Measurements from ENCODE around the gene FBXW8. TPM values are rescaled to one million over a fixed set of nuclear protein-coding genes. Genes with fewer than 3 reads are reported as not detected.
A peak's percentile ranks its signal among the peaks of the same experiment; 100 is the strongest.

FBXW8 gene
- total and polyA plus RNA-seq, 5 donors from 2014 or later = 3.6 to 10.4 (median 6.6) TPM

GRCh38 chr12:116919247-116919661 lies 8.5 kb downstream of the FBXW8 start:
- no peak overlapping the region for H3K27ac ChIP-seq (ENCODE audit: insufficient read depth, low read length, poor library complexity, severe bottlenecking)

GRCh38 chr12:116919706-116920485 lies 9.1 kb downstream of the FBXW8 start:
- Mint-ChIP-seq H3K27me3 (no peaks in the 10 kb centered on the region), H3K4me3 (peak overlapping the region in 2 of 4 donors; percentile 31 to 38), H3K4me1 (peaks cover 50 to 88% (median 70%) of the 10 kb centered on the region in 4 donors), H3K9me3 (peaks cover 0 to 1% (median 0%) of the 10 kb centered on the region in 7 donors), H3K27ac (peak overlapping the region in 2 of 3 donors; percentile 16 to 31), H3K36me3 (peaks cover 22% of the 10 kb centered on the region)
- no peak overlapping the region for H3K4me3 ChIP-seq (ENCODE audit: low read depth, low read length)
- no peaks in the 10 kb centered on the region for H3K9me3 ChIP-seq (ENCODE audit: control insufficient read depth in 2 of 2, low read length in 2 of 2)
- H3K27me3 ChIP-seq (ENCODE audit: control insufficient read depth, insufficient read depth, low read length) = no peaks in the 10 kb centered on the region
- ATAC-seq (ENCODE audit: low read depth in 2 of 2) (no peak), DNase-seq (no peak)
- no peaks in the 10 kb centered on the region for H3K36me3 ChIP-seq (ENCODE audit: control insufficient read depth, insufficient read depth, low read length)
- peaks cover 60% of the 10 kb centered on the region for H3K4me1 ChIP-seq (ENCODE audit: control insufficient read depth, insufficient read depth, low read length, poor library complexity, severe bottlenecking)
- no peak overlapping the region for H3K27ac ChIP-seq (ENCODE audit: insufficient read depth, low read length, poor library complexity, severe bottlenecking)

More at GRCh38 chr12:116919247-116919661, 8.5 kb downstream of the FBXW8 start:
- ATAC-seq (ENCODE audit: low read depth in 2 of 2) = no peak
- no peaks in the 10 kb centered on the region for H3K9me3 ChIP-seq (ENCODE audit: control insufficient read depth in 2 of 2, low read length in 2 of 2)
- no peak overlapping the region for H3K4me3 ChIP-seq (ENCODE audit: low read depth, low read length)
- peaks cover 54% of the 10 kb centered on the region for H3K4me1 ChIP-seq (ENCODE audit: control insufficient read depth, insufficient read depth, low read length, poor library complexity, severe bottlenecking)
- no peak for DNase-seq
- Mint-ChIP-seq H3K4me3 (peak overlapping the region in 1 of 4 donors; percentile 55), H3K9me3 (peaks cover 0 to 1% (median 0%) of the 10 kb centered on the region in 7 donors), H3K4me1 (peaks cover 45 to 84% (median 66%) of the 10 kb centered on the region in 4 donors), H3K36me3 (peaks cover 23% of the 10 kb centered on the region), H3K27me3 (no peaks in the 10 kb centered on the region), H3K27ac (no peak overlapping the region)
- no peaks in the 10 kb centered on the region for H3K36me3 ChIP-seq (ENCODE audit: control insufficient read depth, insufficient read depth, low read length)
- no peaks in the 10 kb centered on the region for H3K27me3 ChIP-seq (ENCODE audit: control insufficient read depth, insufficient read depth, low read length)

- peak overlapping the region in 2 of 4 donors; percentile 31 to 54 for H3K4me3 Mint-ChIP-seq
- peaks cover 49 to 89% (median 71%) of the 10 kb centered on the region in 4 donors for H3K4me1 Mint-ChIP-seq
- H3K27me3 Mint-ChIP-seq = no peaks in the 10 kb centered on the region
- no peaks in the 10 kb centered on the region for H3K9me3 ChIP-seq (ENCODE audit: control insufficient read depth in 2 of 2, low read length in 2 of 2)
- peak overlapping the region; percentile 13 for H3K4me3 ChIP-seq (ENCODE audit: low read depth, low read length)
- no peak overlapping the region for H3K27ac ChIP-seq (ENCODE audit: insufficient read depth, low read length, poor library complexity, severe bottlenecking)
- peaks cover 0 to 1% (median 0%) of the 10 kb centered on the region in 7 donors for H3K9me3 Mint-ChIP-seq
- H3K4me1 ChIP-seq (ENCODE audit: control insufficient read depth, insufficient read depth, low read length, poor library complexity, severe bottlenecking) = peaks cover 67% of the 10 kb centered on the region
- no peaks in the 10 kb centered on the region for H3K27me3 ChIP-seq (ENCODE audit: control insufficient read depth, insufficient read depth, low read length)
- no peaks in the 10 kb centered on the region for H3K36me3 ChIP-seq (ENCODE audit: control insufficient read depth, insufficient read depth, low read length)
- H3K27ac Mint-ChIP-seq = peak overlapping the region; percentile 16 to 83 (median 18)
- no peak for DNase-seq
- peaks cover 14% of the 10 kb centered on the region for H3K36me3 Mint-ChIP-seq
- no peak for ATAC-seq (ENCODE audit: low read depth in 2 of 2)
Measured at GRCh38 chr12:116920939-116921338, 10.2 kb downstream of the FBXW8 start.

- H3K27me3 ChIP-seq (ENCODE audit: control insufficient read depth, insufficient read depth, low read length) = no peaks in the 10 kb centered on the region
- peak overlapping the region; percentile 59 for H3K4me3 ChIP-seq (ENCODE audit: low read depth, low read length)
- Mint-ChIP-seq H3K4me3 (peak overlapping the region; percentile 4 to 71 (median 40)), H3K9me3 (peaks cover 0 to 1% (median 0%) of the 10 kb centered on the region in 7 donors), H3K4me1 (peaks cover 42 to 89% (median 72%) of the 10 kb centered on the region in 4 donors), H3K27ac (peak overlapping the region; percentile 64 to 91 (median 66)), H3K27me3 (no peaks in the 10 kb centered on the region), H3K36me3 (peaks cover 9% of the 10 kb centered on the region)
- peaks cover 59% of the 10 kb centered on the region for H3K4me1 ChIP-seq (ENCODE audit: control insufficient read depth, insufficient read depth, low read length, poor library complexity, severe bottlenecking)
- H3K27ac ChIP-seq (ENCODE audit: insufficient read depth, low read length, poor library complexity, severe bottlenecking) = peak overlapping the region; percentile 53
- no peaks in the 10 kb centered on the region for H3K36me3 ChIP-seq (ENCODE audit: control insufficient read depth, insufficient read depth, low read length)
- DNase-seq (peak in 2 of 3 donors; percentile 21 to 87), ATAC-seq (ENCODE audit: low read depth in 2 of 2) (no peak)
- H3K9me3 ChIP-seq (ENCODE audit: control insufficient read depth in 2 of 2, low read length in 2 of 2) = no peaks in the 10 kb centered on the region
Measured at GRCh38 chr12:116922194-116922897, 11.6 kb downstream of the FBXW8 start.

GRCh38 chr12:116924558-116925453 lies 14.1 kb downstream of the FBXW8 start:
- Histone ChIP-seq H3K4me1 (ENCODE audit: control insufficient read depth, insufficient read depth, low read length, poor library complexity, severe bottlenecking) (peaks cover 59% of the 10 kb centered on the region), H3K27me3 (ENCODE audit: control insufficient read depth, insufficient read depth, low read length) (no peaks in the 10 kb centered on the region), H3K36me3 (ENCODE audit: control insufficient read depth, insufficient read depth, low read length) (peaks cover 10% of the 10 kb centered on the region), H3K9me3 (ENCODE audit: control insufficient read depth in 2 of 2, low read length in 2 of 2) (no peaks in the 10 kb centered on the region), H3K27ac (ENCODE audit: insufficient read depth, low read length, poor library complexity, severe bottlenecking) (peak overlapping the region; percentile 62), H3K4me3 (ENCODE audit: low read depth, low read length) (peak overlapping the region; percentile 75)
- Mint-ChIP-seq H3K9me3 (no peaks in the 10 kb centered on the region), H3K27me3 (no peaks in the 10 kb centered on the region), H3K4me1 (peaks cover 37 to 76% (median 62%) of the 10 kb centered on the region in 4 donors), H3K27ac (peak overlapping the region; percentile 87 to 89 (median 87)), H3K36me3 (peaks cover 16% of the 10 kb centered on the region), H3K4me3 (peak overlapping the region; percentile 63 to 70 (median 68))
- DNase-seq (peak; percentile 45 to 97 (median 89)), ATAC-seq (ENCODE audit: low read depth in 2 of 2) (peak; percentile 94 to 95)

GRCh38 chr12:116926283-116927243 lies 15.8 kb downstream of the FBXW8 start:
- Histone ChIP-seq H3K4me3 (ENCODE audit: low read depth, low read length) (peak overlapping the region; percentile 75), H3K27ac (ENCODE audit: insufficient read depth, low read length, poor library complexity, severe bottlenecking) (no peak overlapping the region), H3K4me1 (ENCODE audit: control insufficient read depth, insufficient read depth, low read length, poor library complexity, severe bottlenecking) (peaks cover 47% of the 10 kb centered on the region), H3K36me3 (ENCODE audit: control insufficient read depth, insufficient read depth, low read length) (peaks cover 10% of the 10 kb centered on the region), H3K9me3 (ENCODE audit: control insufficient read depth in 2 of 2, low read length in 2 of 2) (no peaks in the 10 kb centered on the region), H3K27me3 (ENCODE audit: control insufficient read depth, insufficient read depth, low read length) (no peaks in the 10 kb centered on the region)
- H3K27ac Mint-ChIP-seq = peak overlapping the region in 2 of 3 donors; percentile 53 to 65
- ATAC-seq (ENCODE audit: low read depth in 2 of 2) = no peak
- H3K4me3 Mint-ChIP-seq = peak overlapping the region in 3 of 4 donors; percentile 11 to 86 (median 50)
- no peak for DNase-seq
- no peaks in the 10 kb centered on the region for H3K27me3 Mint-ChIP-seq
- H3K9me3 Mint-ChIP-seq = no peaks in the 10 kb centered on the region
- peaks cover 19% of the 10 kb centered on the region for H3K36me3 Mint-ChIP-seq
- H3K4me1 Mint-ChIP-seq = peaks cover 23 to 67% (median 48%) of the 10 kb centered on the region in 4 donors
